ENCODE measurements around the gene SULT2B1.

- TF ChIP-seq, protein P1, sequence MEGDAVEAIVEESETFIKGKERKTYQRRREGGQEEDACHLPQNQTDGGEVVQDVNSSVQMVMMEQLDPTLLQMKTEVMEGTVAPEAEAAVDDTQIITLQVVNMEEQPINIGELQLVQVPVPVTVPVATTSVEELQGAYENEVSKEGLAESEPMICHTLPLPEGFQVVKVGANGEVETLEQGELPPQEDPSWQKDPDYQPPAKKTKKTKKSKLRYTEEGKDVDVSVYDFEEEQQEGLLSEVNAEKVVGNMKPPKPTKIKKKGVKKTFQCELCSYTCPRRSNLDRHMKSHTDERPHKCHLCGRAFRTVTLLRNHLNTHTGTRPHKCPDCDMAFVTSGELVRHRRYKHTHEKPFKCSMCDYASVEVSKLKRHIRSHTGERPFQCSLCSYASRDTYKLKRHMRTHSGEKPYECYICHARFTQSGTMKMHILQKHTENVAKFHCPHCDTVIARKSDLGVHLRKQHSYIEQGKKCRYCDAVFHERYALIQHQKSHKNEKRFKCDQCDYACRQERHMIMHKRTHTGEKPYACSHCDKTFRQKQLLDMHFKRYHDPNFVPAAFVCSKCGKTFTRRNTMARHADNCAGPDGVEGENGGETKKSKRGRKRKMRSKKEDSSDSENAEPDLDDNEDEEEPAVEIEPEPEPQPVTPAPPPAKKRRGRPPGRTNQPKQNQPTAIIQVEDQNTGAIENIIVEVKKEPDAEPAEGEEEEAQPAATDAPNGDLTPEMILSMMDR (conservative IDR thresholded peaks at IDR 0.05 in 1 of 2, IDR thresholded peaks at IDR 0.05 in 1 of 2; ENCODE audit: low read depth in 1 of 2, low read length in 2 of 2), result no peak
- no peak for TF ChIP-seq EZH2 (IDR thresholded peaks at IDR 0.05; ENCODE audit: low read length, missing control alignments)
Observed at GRCh38 chr19:48600679-48601417, 48.9 kb downstream of the SULT2B1 start.

All from fibroblast of lung (primary cell).